Fibroblast of pulmonary artery (primary cell): ENCODE measurements around the gene CCND1.

Experiments
- DNase-seq: peaks from one replicate; pipeline ENCODE4 v3.0.0-alpha.2; 2010; ENCODE audit warnings: low read depth
- H3K4me3 ChIP-seq: replicated peaks from 2 replicates; pipeline ENCODE4 v1.5.1; 2011; ENCODE audit warnings: low read depth, mild to moderate bottlenecking, control low read depth, low read length, moderate library complexity
- CTCF ChIP-seq: IDR thresholded peaks from 2 replicates; pipeline ENCODE4 v1.5.1; 2011; ENCODE audit warnings: mild to moderate bottlenecking, control low read depth, low read length, inconsistent platforms; ENCODE audit errors: missing control alignments

The CCND1 gene

GRCh38 chr11:69653406-69653960 lies 12.5 kb downstream of the CCND1 start:
- no peak overlapping the region for H3K4me3 ChIP-seq
- no peak for DNase-seq
- TF ChIP-seq CTCF = no peak

- no peak overlapping the region for H3K4me3 ChIP-seq
- DNase-seq = no peak
- no peak for TF ChIP-seq CTCF
These were observed 13.2 kb downstream of the CCND1 start for GRCh38 chr11:69654001-69654659.

- TF ChIP-seq CTCF = no peak
- DNase-seq = no peak
- H3K4me3 ChIP-seq = no peak overlapping the region
These were observed 13.9 kb downstream of the CCND1 start for GRCh38 chr11:69654660-69655478.

- no peak for TF ChIP-seq CTCF
- DNase-seq = no peak
- no peak overlapping the region for H3K4me3 ChIP-seq
These were observed 14.8 kb downstream of the CCND1 start for GRCh38 chr11:69655479-69656428.

GRCh38 chr11:69656536-69657455 lies 15.8 kb downstream of the CCND1 start:
- TF ChIP-seq CTCF = no peak
- DNase-seq = no peak
- no peak overlapping the region for H3K4me3 ChIP-seq

- no peak overlapping the region for H3K4me3 ChIP-seq
- TF ChIP-seq CTCF = no peak
- no peak for DNase-seq
These were observed 16.5 kb downstream of the CCND1 start for GRCh38 chr11:69657456-69657910.
